MM.1S (cell line): ENCODE data around the gene KRTAP10-2.

ENCODE experiments used
- EZH2 ChIP-seq: fragments of 300-600 bp; sonication (generic); optimal IDR thresholded peaks from 2 replicates; pipeline ENCODE3; 2017; ENCODE audit warnings: low read depth, mild to moderate bottlenecking, antibody characterized with exemption, low read length, mixed read lengths
- EZH2phosphoT487 ChIP-seq: fragments of 300-600 bp; sonication (generic); IDR thresholded peaks from 2 replicates; pipeline ENCODE4 v1.6.1; 2018; ENCODE audit warnings: antibody characterized with exemption, low read length
- TF ChIP-seq, protein P1 (sequence below): fragments of 300-600 bp; sonication (generic); IDR thresholded peaks from 2 replicates; pipeline ENCODE4 v1.5.1; 2016; ENCODE audit warnings: antibody characterized with exemption, low read length, mixed read lengths

DNA sequence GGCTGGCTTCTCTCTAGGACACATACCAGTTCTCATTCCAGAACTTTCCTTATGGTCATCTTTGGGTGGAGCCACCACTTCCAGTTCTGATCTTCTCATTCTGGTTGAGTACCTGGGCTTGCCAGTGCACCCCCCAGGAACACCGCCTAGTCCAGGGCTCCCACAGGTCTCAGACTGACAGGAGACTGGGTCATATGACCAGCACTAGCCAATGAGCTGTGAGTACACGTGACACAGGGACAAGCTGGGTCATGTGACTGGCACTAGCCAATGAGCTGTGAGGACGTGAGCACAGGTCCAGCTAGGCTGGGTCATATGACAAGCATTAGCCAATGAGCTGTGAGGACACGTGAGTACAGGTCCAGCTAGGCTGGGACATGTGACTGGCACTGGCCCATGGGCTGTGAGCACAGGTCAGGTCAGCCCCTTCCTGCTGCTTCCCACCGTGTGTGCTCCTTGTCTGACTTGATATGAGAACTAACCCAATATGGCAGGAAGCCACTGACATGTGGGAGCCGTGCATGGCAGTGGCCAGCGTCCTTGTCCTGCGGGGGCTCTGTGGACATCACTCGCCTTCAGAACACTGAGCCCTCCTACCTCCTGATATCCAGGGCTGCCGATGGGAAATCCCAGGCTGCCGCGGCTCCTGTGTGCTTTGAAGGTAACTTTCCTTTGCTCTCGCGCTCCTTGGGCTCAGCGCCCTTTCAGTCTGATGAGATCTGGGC is 34.0 kb downstream of the KRTAP10-2 start:
- TF ChIP-seq, protein P1, sequence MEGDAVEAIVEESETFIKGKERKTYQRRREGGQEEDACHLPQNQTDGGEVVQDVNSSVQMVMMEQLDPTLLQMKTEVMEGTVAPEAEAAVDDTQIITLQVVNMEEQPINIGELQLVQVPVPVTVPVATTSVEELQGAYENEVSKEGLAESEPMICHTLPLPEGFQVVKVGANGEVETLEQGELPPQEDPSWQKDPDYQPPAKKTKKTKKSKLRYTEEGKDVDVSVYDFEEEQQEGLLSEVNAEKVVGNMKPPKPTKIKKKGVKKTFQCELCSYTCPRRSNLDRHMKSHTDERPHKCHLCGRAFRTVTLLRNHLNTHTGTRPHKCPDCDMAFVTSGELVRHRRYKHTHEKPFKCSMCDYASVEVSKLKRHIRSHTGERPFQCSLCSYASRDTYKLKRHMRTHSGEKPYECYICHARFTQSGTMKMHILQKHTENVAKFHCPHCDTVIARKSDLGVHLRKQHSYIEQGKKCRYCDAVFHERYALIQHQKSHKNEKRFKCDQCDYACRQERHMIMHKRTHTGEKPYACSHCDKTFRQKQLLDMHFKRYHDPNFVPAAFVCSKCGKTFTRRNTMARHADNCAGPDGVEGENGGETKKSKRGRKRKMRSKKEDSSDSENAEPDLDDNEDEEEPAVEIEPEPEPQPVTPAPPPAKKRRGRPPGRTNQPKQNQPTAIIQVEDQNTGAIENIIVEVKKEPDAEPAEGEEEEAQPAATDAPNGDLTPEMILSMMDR = no peak
- no peak for TF ChIP-seq EZH2
- TF ChIP-seq EZH2phosphoT487 = no peak
